HG03571 (cell line): Measurements from ENCODE around the gene GPR160.

Experiments
- ATAC-seq: cut with Tn5 transposase; IDR thresholded peaks from one replicate; pipeline ENCODE4 v1.9.1; 2021; ENCODE audit not compliant: unreplicated experiment

The GPR160 gene

DNA sequence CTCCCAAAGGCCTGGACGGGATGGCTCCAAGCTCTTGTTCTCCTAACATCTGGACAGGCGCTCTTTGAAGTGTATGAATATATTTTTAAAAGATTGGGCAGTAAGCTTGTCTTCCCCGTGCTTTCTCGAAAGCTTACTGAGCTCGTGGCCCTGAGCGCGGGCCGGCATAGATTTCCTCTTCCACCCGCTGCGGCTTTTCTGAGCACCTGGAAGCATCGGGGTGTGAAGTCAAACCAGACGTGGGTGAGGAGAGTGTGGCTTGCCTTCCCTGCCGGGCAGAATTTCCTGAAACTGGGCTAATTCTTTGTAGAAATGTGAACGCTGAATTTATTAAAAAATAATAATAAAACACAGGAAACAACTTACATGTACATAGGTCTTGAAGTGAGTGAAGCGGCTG is 25.9 kb downstream of the GPR160 start:
- ATAC-seq, result no peak

DNA sequence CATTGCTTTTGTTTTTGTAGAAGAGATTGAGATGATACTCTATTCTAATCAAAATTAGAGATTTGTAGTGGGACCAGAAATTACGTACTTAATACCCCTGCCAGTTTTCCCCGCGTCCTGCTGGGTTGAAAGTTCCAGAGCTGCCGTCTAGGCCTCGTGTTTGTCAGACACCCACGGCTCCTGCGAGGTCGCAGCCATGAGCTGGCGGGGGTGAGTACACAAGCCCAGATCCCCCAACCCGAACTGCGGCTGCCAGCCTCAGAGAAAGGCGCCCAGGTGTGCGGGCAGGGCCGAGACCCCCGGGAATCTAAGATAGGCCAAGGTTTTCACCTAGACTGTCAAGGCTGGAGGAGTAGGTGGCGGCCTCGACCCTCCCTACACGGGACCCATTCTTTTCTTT is 26.3 kb downstream of the GPR160 start:
- no peak for ATAC-seq

DNA sequence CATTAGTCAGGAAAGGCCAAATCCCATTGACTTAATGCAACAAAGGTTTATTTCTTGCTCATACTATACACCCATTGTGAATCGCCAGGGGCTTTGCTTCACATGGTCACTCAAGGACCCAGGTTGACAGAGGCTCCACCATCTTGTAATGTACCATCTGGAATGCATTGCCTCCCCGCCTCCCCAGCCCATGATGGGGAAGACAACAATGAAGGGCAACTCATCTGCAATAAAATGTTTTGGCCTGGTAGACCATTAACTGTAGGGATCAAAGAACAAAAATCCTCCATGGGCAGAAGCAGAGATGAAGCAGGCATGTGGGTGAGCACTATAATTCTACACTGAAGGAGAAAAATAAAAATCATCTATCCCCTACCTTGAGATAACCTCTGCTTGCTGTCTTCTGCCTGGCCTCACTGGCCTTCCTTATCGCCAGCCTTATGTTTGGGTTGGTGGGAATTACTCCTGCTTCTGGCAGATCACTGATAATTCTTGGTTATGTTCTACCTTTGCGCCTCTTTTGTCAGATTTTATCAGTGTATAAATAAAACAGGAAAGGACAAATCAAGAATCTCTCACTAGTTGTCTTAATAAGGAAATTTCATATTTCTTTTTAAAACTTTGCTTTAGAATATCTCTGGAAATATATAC is 37.8 kb downstream of the GPR160 start:
- no peak for ATAC-seq

DNA sequence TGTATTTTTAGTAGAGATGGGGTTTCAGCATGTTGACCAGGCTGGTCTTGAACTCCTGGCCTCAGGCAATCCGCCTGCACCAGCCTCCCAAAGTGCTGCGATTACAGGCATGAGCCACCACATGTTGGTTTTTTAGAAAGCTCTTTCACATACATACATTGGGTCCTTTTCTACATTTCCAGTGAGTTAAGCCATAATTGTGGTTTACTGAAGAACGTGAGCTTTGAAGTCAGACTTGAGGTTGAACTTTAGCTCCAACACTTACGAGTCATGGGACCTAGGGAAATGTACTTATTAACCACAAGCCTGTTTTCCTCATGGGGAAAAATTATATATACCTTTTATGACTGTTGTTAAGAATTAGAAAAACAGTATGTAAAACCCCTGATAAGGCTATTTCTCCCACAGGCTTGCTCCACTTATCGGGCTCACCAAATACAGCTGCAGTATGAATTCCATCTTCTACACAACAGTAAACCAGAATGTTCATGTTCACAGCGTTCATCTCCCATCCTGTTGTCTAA is 39.0 kb downstream of the GPR160 start:
- ATAC-seq, result no peak

DNA sequence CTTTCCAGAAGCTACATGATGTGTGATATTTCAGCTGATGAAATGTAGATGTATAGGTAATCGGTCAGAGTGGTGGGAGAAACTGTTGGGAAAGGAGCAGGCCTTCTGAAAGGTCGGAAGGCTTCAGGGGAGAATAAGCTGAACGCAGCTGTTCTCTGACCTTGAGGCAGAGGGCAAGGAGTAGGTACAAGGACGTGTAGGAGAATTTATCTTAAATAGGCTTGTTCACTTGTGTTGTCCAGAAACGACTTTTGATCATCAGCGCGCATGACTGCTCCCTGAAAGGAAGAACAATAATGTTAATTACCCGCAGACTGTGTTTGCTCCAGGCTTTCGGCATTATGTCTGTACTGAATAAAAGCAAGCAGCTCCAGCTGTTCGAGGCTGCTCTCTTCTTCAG is 39.6 kb downstream of the GPR160 start:
- ATAC-seq, result no peak

DNA sequence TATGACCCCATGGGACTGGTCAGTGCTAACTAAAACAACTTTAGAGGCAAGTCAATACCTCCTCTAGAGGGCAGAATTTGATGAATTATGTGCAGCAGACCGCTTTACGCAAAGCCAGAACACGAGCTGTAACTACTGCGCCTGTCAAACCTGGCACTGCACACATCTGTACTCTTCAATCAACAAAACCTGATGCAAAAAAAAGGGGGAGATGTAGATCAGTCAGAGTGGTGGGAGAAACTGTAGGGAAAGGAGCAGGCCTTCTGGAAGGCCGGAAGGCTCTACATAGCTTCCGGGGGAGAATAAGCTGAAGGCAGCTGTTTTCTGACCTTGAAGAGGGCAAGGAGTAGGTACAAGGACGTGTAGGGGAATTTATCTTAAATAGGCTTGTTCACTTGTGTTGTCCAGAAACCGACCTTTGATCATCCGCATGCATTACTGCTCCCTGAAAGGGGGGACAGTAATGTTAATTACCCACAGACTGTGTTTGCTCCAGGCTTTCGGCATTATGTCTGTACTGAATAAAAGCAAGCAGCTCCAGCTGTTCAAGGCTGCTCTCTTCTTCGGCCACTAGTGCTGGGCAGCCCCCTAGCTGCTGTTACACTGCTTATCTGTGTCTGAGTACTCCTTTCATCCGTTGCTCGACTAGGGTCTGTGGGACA is 41.0 kb downstream of the GPR160 start:
- no peak for ATAC-seq

DNA sequence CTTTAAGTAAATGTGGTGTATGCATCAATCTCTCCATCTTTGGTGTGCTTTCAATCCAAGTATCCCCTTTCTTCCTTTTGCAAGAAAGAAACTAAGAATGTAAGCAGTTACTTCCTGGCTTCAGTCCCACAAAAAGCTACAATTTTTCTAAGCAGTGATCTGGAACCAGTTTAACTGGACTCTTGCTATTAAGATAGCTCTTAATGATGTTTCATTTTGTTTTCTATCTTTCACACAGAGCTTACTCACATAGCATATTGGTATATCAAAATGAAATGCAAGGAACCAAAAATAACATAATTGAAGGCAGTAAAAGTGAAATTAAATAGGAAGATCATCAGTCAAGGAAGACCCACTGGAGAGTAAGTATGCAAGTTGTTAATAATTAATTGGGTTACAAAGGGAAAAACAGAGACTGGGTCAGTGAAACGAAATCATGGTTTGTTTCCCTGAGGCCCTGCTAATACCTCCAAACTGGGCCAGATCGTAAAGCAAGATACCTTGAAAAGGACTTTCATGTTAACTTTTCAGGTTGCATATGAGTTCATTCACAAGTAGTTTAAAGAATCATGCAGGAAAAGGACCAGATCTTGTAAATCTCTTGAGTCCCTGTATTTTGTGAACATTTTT is 41.9 kb downstream of the GPR160 start:
- ATAC-seq, result no peak

DNA sequence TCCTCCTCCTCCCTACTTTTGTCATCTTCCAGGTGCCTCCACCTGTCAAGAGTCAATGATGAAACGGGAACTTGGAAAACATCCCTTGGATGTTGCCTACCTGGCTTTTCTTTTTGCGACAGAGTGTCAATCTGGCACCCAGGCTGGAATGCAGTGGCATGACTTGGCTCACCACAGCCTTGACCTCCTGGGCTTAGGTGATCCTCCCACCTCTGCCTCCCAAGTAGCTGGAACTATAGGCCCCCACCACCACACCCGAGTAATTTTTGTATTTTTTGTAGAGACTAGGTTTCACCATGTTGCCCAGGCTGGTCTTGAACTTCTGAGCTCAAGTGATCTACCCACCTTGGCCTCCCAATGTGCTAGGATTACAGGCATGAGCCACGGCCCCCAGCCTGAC is 42.8 kb downstream of the GPR160 start:
- ATAC-seq, result no peak

DNA sequence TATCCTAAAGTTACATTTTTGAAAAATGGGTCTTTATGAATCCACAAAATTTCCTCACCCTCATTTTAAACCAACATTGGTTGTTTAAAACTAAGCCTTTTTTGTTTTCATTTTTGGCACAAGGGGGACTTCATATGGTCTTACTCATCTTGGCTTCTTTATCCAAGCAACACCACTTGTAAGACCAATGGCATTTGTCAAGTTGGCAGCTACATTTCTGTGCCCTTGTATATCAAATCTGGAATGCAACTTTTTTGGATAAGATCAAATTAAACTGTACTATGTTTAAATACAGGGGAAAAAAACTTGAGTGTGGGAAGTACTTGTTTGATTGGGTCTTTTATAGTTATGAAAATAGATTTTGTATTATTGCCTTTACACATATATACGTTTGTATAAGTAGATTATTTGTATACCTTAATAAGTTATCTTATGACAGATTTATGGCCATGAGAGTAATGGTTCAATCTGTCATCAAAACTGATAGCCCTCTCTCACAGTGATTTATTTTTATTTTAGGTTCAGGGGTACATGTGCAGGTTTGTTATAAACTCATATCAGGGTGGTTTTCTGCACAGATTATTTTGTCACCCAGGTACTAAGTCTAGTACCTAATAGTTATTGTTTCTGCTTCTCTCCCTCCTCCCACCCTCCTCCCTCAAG is 43.4 kb downstream of the GPR160 start:
- no peak for ATAC-seq

DNA sequence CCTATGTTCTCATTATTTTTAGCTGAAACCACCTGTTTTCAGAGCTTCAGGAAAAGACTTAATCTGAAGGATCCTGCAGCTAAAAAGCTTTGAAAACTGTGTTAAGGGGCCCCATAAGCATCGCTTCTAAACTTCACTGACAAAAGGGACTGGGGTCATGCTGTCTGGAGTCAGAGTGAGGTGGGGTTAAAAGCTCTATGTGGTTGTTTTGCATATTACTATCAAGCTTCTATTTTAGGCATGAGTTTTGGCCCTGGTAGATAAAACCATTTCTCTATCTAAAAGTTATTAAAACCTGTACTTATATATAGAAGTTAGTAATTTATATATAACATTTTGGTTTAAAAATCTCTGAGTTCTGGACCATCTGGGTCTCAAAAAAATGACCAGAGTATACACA is 45.5 kb downstream of the GPR160 start:
- ATAC-seq, result no peak

DNA sequence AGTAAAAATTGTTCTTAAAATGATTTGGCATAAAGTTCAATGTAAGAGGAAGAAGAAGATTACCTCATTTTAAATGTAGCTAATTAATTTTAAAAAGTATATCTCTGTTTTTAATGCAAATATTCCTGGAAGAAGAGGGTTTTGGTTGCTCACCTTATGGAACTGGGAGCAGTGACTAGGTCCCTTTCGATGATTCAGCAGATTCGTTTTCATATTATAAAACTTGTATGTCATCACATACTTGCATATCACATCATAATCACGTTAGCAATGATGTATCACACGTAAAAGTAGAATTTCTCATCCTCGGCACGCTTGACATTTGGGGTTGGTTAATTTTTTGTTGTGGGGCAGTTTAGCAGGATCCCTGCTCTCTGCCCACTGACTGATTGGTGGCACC is 47.6 kb downstream of the GPR160 start:
- no peak for ATAC-seq

DNA sequence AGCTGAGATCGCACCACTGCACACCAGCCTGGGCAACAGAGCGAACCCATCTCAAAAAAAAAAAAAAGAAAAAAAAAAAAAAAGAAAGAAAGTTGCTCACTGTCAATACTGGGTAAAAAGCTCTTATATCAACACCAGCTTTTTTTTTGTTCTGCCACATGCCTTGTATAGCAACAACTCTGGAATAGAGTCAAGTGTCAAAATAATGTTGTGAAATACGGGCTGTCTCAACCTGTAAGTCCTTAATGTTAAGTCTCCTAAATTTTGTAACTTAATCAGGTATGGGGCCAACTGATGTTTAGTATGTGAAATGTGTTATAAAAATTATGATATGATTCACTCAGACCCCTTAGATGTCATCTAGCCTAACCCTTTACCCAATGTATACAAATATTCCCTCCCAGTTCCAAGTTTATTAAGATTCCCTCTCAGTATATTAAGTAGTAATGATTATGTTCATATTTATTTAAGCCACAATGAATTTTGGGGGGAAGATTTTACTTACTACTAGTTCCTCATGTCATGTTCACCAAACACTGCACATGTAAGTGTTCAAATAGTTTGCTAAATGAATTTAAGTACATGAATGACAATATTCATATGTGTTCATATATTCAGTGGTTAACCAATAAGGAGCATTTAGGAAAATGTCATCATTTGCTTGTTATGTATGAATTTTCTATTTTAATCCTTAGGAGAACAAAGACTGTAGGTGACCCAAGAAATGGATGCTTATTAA is 52.2 kb downstream of the GPR160 start:
- no peak for ATAC-seq

DNA sequence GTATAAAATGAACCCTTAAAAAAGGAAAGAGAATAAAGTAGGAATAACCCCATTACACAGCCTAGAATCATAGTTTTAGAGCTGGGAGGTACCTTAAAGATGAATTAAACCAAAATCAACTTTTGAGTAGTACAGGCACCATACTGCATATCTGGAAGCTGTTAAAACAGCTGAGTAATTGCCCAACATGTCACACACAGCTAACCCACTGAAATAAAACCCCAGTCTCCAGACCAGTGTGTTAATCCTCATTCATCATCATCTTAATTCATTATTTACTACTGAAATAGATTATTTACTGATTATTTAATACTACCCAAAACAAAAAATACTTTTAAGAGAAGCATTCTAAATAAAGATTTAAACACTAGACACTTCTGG is 52.8 kb downstream of the GPR160 start:
- ATAC-seq, result no peak

DNA sequence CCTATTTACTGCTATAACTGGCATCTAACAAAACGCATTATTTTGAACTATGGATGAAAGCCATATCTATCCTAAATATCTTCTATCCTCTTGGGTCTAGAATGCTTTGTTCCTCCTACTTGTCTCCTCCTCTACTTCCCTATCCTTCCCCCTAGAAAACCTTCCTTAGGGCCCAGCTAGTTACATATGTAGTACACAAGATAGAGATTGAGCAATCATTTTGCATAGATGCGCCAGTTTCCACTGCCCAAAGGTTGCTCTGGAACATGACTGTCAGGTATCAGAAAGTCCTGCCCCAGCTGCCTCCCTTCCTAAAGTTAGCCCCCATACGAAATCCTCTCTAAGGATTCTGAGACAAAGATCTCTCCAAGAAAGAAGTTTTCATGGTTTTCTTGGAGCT is 55.1 kb downstream of the GPR160 start:
- ATAC-seq, result no peak

DNA sequence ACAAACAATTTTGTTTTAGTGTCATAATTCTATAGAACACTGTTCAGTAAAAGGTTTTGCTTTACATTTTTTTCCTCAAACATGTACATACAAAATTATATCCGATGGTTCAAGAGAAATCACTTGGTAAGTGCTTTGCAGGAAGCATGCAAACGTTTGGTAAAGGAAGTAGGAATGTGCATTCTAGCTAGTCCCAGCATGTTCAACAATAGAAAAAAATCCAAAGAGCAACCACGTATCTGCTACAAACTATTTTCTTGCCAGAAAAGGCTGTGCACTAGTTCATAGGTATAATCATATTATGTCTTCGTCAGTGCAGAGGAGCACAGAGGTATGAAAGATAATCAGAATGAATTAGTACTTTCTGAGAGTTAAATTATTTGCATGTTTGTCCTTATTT is 58.0 kb downstream of the GPR160 start:
- no peak for ATAC-seq

DNA sequence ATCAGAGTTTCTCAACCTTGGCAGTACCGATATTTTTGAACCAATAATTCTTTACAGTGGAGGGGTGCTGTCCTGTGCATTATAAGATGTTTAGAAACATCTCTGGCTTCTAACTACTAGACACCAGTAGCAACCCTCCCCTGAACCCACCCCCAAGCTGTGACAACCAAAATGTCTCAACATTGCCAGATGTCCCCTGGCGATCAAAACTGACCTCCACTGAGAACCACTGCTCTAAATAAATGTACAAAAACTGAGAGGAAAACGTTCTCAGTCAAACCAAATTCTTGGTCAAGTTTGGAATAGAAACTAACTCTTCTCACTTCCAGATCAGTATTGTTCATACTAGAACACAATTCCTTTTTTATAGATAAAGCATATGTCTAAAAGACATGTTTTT is 58.5 kb downstream of the GPR160 start:
- ATAC-seq, result no peak

DNA sequence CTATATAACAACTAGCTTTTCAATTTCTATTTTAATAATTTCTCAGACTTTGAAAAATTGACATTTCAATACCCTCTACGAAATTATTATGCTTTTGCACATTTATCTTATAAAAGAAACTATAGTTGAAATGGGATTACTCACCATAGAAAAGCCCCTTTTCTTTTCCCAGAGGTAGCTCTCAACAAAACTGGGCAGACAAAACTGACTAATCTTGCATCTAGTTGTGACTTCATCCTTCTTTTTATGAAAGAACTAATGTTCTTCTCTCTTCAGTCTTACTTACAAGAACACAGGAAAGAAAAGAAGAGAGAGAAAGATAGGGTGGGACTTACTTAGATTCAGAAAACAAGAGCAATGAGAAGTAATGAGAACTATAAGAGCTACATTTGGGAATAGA is 61.0 kb downstream of the GPR160 start:
- ATAC-seq, result no peak

DNA sequence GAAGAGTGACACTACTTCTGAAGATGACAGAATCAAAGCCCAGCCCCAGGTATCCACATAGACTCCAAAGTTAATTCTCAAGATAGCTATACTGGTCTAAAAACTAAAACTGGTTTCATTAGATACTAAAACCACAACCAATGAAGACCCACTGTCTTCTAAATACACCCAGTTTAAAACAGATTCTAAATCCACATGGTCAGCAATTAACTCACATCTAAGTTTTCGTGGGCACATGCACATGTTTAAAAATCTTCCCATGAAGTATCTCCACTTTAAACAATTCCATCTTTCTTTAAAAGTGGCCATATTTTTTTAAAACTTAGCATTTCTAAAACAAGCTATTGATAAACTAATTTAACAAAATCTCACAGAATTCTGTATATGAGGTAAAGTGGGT is 63.1 kb downstream of the GPR160 start:
- ATAC-seq, result no peak

DNA sequence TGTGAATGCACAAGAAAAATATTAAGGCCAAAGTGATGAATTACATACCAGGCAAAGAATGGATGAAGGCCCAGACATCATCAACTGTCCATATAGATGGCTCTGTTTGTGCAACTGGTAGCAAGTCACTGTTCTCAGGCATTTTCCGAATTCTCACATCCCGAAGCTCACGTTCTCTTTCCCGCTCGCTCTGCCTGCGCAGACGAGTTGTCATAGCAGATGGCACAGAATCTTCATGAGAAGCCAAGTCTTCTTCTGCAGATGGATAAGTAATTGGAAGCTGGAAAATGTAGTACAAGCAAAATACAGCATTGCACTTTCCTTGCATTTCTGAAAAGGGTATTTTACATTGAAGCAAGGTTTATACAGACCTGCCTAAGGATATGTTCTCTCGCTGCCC is 64.6 kb downstream of the GPR160 start:
- ATAC-seq, result no peak

DNA sequence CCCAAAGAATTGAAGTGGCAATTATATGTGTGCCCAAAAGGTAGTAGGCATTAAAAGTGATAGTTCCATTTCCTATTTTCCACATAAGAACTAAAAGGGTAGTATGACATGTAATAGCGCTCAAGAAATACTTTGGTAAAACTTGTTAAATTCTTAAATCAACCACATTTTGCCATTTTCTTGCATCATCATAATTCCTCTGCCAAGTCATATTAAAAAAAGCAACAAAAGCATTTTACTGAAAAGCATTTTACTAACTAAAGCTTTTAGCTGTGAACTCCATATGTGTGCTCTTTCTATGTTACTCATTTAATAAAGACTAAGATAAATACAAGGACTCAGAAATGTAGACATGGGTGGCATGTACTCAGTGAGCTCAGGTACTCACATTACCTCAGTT is 70.1 kb downstream of the GPR160 start:
- no peak for ATAC-seq

DNA sequence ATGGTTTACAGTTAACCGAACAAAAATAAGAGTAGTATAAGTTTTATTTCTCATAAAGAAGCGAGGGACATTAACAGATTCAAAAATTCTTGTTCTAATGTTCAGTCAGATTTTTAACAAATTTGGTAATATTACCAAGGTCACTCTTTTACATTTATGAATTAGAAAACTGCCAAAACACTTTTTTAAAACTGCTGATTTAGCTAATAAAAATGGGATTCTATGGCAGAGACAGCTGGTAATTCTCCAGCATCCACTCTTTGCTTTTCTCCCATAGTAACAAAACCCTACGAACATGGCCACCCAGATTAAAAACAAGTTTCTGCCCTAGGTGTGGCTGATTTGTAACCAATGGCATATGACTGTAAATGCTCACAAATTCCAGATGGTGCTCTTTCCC is 71.2 kb downstream of the GPR160 start:
- ATAC-seq, result no peak
